EH (cell line): ENCODE data around the gene CFTR.

Source experiments
- DNase-seq: peaks from one replicate; pipeline ENCODE4 v3.0.0-alpha.2; 2015; ENCODE audit warnings: low read depth

Gene CFTR

GRCh38 chr7:117648203-117648866 lies 168.5 kb downstream of the CFTR start:
- no peak for DNase-seq

GRCh38 chr7:117652943-117653680 lies 173.3 kb downstream of the CFTR start:
- no peak for DNase-seq

DNA sequence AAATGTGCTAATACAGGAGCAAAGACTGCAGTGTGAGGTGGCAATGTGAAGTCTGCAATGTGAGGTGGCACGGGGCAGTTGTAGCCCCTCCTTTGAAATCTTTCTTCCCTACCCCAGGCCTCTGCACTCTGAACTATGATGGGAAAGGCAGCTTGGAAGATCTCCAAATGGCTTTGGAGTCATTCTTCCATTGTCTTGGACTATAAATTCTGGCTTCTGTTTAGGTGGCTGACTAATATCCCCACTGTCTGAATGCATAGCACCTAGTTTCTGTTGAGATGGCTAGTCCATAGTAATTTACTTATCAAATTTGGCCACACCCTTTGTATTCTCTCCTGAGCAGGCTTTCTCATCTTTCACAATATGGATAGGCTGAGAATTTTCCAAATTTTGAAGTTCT lies 175.0 kb downstream of the CFTR start:
- DNase-seq: no peak

DNA sequence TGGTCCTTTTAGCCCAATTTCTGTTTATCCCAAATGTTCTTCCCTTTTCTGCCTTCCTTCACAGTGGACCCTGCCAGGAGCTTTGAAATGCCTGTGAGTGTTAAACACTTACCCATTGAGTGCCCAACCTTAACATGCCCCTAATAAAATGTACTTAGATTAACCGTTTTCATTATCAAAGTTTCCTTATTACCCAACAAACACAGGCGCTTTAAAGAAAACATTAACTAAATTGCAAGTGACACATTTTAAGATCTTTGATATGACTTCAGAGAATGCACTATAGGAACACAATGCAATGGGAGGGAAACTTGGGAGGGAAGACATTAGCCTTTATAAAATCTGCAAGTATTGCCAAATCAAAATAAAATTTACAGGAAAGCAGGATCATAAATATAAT lies 177.0 kb downstream of the CFTR start:
- DNase-seq: no peak

GRCh38 chr7:117659531-117660011 lies 179.7 kb downstream of the CFTR start:
- DNase-seq: peak; percentile 7

GRCh38 chr7:117661328-117661727 lies 181.5 kb downstream of the CFTR start:
- DNase-seq: no peak

DNA sequence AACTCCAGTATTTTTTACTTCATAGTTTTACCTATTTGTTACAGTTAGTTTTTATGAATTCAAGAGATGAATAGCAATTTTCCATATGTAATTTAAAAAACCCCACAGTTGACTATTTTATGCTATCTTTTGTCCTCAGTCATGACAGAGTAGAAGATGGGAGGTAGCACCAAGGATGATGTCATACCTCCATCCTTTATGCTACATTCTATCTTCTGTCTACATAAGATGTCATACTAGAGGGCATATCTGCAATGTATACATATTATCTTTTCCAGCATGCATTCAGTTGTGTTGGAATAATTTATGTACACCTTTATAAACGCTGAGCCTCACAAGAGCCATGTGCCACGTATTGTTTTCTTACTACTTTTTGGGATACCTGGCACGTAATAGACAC lies 184.2 kb downstream of the CFTR start:
- no peak for DNase-seq

- DNase-seq: peak; percentile 25
Observed at GRCh38 chr7:117665368-117665767, 185.5 kb downstream of the CFTR start.

- DNase-seq: peak; percentile 40
Observed at GRCh38 chr7:117666031-117666430, 186.2 kb downstream of the CFTR start.

- DNase-seq: no peak
Observed at GRCh38 chr7:117666689-117667088, 186.9 kb downstream of the CFTR start.

DNA sequence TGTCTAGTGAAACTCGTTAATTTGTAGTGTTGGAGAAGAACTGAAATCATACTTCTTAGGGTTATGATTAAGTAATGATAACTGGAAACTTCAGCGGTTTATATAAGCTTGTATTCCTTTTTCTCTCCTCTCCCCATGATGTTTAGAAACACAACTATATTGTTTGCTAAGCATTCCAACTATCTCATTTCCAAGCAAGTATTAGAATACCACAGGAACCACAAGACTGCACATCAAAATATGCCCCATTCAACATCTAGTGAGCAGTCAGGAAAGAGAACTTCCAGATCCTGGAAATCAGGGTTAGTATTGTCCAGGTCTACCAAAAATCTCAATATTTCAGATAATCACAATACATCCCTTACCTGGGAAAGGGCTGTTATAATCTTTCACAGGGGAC lies 187.6 kb downstream of the CFTR start:
- peak; percentile 6 for DNase-seq

DNA sequence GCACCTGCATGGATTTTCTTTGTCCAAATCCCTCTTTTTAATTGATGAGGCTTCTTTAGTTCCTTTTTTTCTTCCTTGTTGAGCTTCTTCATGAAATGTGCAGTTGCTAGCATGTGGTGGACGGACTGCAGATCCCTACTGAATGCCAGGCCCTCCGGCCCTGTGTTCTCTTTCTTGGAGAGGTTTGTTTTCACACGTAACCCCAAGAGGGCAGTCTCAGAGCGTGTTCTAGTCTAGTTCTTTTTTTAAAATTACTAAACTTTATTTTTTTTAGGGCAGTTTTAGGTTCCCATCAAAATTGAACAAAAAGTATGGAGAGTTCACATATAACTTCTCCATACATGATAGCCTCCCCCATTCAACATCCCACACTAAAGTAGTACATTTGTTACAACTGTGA lies 190.0 kb downstream of the CFTR start:
- no peak for DNase-seq

DNA sequence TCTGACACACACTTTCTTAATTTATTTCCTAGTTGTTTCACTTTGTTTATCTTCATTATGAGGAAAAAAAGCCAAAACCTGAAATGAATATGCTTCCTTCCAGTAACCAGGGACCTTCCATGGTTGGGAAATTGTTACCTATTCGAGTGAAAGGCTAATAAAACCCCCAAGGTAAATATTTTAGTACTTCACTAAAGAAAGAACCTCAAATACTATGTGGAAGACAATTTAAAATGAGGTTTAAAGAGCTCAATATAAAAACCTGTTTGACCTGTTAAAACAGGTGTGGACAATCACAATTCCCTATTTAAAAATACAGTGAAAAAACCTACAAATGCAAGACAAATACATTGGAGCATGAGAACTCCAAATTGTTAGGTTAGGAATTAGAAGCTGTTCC lies 192.6 kb downstream of the CFTR start:
- DNase-seq: no peak

DNA sequence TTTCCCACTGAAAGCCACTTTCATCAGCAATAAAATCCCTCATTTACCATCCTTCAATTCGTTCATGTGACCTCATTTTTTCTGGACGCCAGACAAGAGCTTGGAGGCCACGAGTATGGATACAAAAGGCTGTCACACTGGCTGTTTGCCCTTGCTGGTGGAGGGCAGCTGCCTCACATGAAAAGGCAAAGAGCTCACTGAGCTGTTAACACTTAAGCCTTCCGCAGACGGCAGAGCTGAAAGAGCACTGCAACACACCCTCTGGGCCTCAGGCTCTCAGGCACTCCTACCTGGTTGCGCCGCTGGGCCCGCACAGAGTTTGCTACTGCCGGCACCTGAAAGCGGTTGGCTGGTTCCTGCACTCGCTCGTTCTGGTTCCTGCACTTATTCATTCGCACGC lies 193.5 kb downstream of the CFTR start:
- DNase-seq: no peak

DNA sequence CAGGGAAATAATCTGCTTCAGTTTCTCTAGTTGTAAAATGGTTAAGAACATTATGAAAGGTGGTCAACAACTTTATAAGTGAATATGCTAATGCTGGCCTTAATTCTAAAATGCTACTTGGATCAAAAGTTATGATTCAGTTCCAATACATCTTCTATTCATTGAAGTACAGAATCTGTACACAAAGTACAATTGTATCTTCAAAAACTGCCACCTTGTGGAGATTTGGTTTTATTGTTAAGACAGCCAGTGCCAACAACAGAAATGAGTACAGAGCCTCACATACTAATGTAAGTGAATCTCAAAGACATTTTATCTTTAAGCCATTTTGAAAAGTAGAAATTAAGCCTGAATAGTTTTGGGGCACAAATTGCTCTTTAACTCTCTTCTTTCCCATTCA lies 194.0 kb downstream of the CFTR start:
- peak; percentile 26 for DNase-seq

- no peak for DNase-seq
Observed at GRCh38 chr7:117674617-117675016, 194.8 kb downstream of the CFTR start.

GRCh38 chr7:117675497-117676435 lies 195.9 kb downstream of the CFTR start:
- DNase-seq: no peak

DNA sequence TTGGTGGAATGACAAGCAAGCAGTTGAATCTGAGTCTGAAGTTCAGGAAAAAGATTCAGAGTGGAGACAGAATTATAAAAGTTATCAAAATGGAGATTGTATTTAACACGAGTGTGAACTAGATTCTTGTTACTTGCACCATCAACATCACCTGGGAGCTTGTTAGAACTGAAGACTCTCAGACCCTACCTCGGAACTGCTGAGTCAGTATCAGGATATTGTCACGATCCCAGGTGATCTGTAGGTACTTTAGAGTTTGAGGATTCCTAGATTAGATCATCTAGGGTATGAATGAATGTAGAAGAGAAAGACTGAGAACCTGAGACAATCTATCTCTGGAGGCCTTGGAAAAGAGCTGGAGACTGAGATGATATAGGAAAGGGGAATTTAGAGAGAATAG lies 199.3 kb downstream of the CFTR start:
- no peak for DNase-seq

DNA sequence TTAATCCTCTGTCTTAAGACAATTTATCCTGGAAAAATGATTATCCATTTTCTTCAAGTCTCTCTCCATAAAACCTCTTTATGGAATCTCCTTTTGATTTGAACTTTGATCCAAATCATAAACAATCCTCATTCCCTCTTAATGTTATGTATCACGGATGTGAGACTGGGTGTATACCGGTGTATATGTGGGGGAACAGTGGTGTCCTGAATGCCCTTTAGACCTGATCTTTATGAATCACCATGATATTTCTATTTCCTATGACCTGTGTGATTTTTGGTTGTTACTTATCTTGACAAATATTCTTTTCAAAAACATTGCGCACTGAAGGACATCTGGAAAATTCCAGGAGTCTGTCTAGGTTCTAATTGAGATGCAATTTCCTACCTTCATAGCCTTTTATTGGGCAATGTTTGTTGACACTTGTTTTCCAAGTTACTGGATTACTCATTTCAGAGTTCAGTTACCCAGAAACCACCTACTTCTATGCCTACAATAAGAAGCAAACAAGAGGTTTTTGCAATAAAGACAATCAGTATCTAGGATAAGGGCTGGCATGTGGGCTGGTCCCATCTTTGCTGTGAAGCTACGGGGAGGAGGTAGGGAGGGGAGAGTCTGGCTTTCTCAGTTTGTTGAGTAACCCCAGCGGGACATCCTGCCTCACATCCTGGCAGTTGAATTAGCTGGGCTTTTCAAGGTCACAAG lies 203.0 kb downstream of the CFTR start:
- DNase-seq: no peak

GRCh38 chr7:117683430-117684175 lies 203.8 kb downstream of the CFTR start:
- no peak for DNase-seq

- no peak for DNase-seq
Observed at GRCh38 chr7:117685795-117686194, 206.0 kb downstream of the CFTR start.
